ENCODE data around the gene UGT1A3.

- TF ChIP-seq EZH2 (IDR thresholded peaks at IDR 0.05; ENCODE audit: borderline replicate concordance, insufficient read depth, low read depth, low read length, poor library complexity, severe bottlenecking): no peak
- TF ChIP-seq, protein P1, sequence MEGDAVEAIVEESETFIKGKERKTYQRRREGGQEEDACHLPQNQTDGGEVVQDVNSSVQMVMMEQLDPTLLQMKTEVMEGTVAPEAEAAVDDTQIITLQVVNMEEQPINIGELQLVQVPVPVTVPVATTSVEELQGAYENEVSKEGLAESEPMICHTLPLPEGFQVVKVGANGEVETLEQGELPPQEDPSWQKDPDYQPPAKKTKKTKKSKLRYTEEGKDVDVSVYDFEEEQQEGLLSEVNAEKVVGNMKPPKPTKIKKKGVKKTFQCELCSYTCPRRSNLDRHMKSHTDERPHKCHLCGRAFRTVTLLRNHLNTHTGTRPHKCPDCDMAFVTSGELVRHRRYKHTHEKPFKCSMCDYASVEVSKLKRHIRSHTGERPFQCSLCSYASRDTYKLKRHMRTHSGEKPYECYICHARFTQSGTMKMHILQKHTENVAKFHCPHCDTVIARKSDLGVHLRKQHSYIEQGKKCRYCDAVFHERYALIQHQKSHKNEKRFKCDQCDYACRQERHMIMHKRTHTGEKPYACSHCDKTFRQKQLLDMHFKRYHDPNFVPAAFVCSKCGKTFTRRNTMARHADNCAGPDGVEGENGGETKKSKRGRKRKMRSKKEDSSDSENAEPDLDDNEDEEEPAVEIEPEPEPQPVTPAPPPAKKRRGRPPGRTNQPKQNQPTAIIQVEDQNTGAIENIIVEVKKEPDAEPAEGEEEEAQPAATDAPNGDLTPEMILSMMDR (IDR thresholded peaks at IDR 0.05): no peak
Observed at GRCh38 chr2:233706720-233707119, 22.1 kb upstream of the UGT1A3 start.

Data from B cell (primary cell).